Left ventricle myocardium inferior (tissue), 1 donor: Measurements from ENCODE around the gene CYBC1. TPM values are rescaled to one million over a fixed set of nuclear protein-coding genes. Genes with fewer than 3 reads are reported as not detected.

Experiments
- DNase-seq: peaks from one replicate; pipeline ENCODE4 v3.0.0-alpha.2; 2020
- H3K27ac ChIP-seq: fragments of 200-600 bp; replicated peaks from 2 replicates; pipeline ENCODE4 v1.8.0; 2021
- H3K27me3 ChIP-seq: fragments of 200-600 bp; 2 replicates; pipeline ENCODE4 v1.8.0; 2021; ENCODE audit warnings: low read depth
- H3K36me3 ChIP-seq: fragments of 200-600 bp; 2 replicates; pipeline ENCODE4 v1.8.0; 2021
- H3K4me1 ChIP-seq: fragments of 200-600 bp; 2 replicates; pipeline ENCODE4 v1.8.0; 2021
- H3K4me3 ChIP-seq: fragments of 200-600 bp; 2 replicates; pipeline ENCODE4 v1.8.0; 2021; ENCODE audit warnings: mild to moderate bottlenecking, moderate library complexity
- H3K9me3 ChIP-seq: fragments of 200-600 bp; replicated peaks from 2 replicates; pipeline ENCODE4 v1.8.0; 2021
- CTCF ChIP-seq: fragments of 200-600 bp; IDR thresholded peaks from 2 replicates; pipeline ENCODE4 v1.8.0; 2021; ENCODE audit warnings: antibody characterized with exemption, mild to moderate bottlenecking, borderline replicate concordance
- intact Hi-C: fragments of 100-400 bp; cut with micrococcal nuclease; formaldehyde crosslinking; loops from one replicate; pipeline ENCODE4 v1.11.0; 2022
- total RNA-seq: library from RNA; stranded (reverse); fragmentation: NEBNext Ultra II Directional; extraction: Animal tissue kit (Norgen Biotek cat#: 25700); gene quantifications from one replicate; pipeline ENCODE4 v1.2.1, GENCODE V29; 2021
- donor health status: DM: no; HTN: yes; CAD: no; lungs with severe emphysema.

CYBC1 gene
- total RNA-seq, 1 donor from 2014 or later, result 23.8 TPM

GRCh38 chr17:82445542-82445941 lies 5.0 kb downstream of the CYBC1 start:
- peaks cover 31% of the 10 kb centered on the region for H3K4me1 ChIP-seq
- H3K4me3 ChIP-seq, result no peak overlapping the region
- H3K9me3 ChIP-seq, result no peaks in the 10 kb centered on the region
- peaks cover 25% of the 10 kb centered on the region for H3K36me3 ChIP-seq
- intact Hi-C loops, result no loop called here
- H3K27me3 ChIP-seq, result no peaks in the 10 kb centered on the region
- peak overlapping the region; percentile 12 for H3K27ac ChIP-seq
- no peak for DNase-seq
- no peak for TF ChIP-seq CTCF

- peak overlapping the region; percentile 12 for H3K27ac ChIP-seq
- no peaks in the 10 kb centered on the region for H3K27me3 ChIP-seq
- no peaks in the 10 kb centered on the region for H3K9me3 ChIP-seq
- intact Hi-C loops, result no loop called here
- peaks cover 26% of the 10 kb centered on the region for H3K4me1 ChIP-seq
- no peak for DNase-seq
- peaks cover 25% of the 10 kb centered on the region for H3K36me3 ChIP-seq
- no peak for TF ChIP-seq CTCF
- no peak overlapping the region for H3K4me3 ChIP-seq
These were observed 5.5 kb downstream of the CYBC1 start for GRCh38 chr17:82444941-82445521.

DNA sequence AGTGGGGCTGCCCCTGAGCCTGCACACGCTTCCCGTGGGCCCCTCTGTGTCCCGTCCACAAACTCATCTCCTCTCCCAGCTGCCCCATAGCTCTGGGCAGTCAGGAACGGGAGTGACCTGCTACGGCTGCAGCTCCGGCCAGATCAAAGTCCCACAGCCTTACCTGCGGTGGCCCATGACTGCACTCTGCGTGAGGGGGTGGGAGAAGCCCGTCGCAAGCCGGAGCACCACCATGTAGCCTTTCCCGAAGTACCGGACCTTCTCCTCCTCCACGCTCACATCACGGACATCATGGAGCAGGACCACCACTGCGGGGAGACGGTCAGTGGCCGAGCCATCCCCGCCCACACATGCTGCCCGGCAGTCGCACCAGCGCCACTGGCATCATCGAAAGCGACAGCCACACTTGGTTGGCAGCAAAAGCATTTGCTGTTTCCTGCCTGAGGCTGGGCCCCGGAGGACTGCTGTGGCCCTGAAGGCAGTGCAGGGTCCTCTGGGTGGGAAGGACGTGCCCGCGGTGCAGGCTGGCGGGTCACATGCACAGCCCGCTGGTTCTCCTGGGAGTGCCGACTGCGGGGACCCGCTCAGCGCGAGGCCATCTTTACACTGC lies 6.2 kb downstream of the CYBC1 start:
- Histone ChIP-seq H3K4me1 (peaks cover 20% of the 10 kb centered on the region), H3K36me3 (peaks cover 25% of the 10 kb centered on the region), H3K27me3 (no peaks in the 10 kb centered on the region), H3K4me3 (no peak overlapping the region), H3K27ac (peak overlapping the region; percentile 12), H3K9me3 (no peaks in the 10 kb centered on the region)
- intact Hi-C loops, result no loop called here
- TF ChIP-seq CTCF, result no peak
- no peak for DNase-seq

DNA sequence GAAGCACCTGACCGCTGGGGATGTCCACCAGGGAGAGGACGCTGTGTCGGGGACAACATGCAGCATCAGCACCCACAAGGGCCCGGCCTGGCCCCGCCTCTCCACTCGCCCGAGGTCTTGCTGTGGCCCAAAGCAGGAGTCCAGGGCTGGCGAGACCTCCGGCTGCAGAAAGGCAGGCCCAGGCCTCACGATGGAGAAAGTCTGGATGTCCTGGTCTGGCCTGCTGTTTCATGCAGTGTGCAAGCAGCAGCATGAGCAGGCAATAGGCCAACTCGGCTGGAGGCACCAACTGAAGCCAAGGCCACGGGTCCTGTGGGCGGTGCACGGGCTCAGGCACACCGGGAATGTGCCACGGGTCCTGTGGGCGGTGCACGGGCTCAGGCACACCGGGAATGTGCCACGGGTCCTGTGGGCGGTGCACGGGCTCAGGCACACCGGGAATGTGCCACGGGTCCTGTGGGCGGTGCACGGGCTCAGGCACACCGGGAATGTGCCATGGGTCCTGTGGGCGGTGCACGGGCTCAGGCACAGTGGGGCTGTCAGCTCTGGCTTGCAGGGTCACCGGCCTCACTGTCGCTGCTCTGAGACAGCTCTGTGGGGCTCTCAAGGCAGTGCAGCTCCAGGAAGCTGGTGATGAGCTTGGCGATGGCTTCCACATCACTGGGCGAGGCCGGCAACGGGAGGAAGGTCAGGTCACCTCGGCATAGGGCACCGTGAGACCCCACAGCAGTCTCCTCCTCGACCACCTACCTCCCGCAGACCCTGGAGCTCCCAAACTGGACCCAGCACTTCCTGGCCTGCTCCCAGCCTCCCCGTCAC lies 6.9 kb downstream of the CYBC1 start:
- intact Hi-C loops, result no loop called here
- peaks cover 25% of the 10 kb centered on the region for H3K36me3 ChIP-seq
- TF ChIP-seq CTCF, result no peak
- H3K4me3 ChIP-seq, result no peak overlapping the region
- no peak for DNase-seq
- H3K9me3 ChIP-seq, result no peaks in the 10 kb centered on the region
- no peak overlapping the region for H3K27ac ChIP-seq
- H3K27me3 ChIP-seq, result no peaks in the 10 kb centered on the region
- H3K4me1 ChIP-seq, result peaks cover 15% of the 10 kb centered on the region

- no peak for TF ChIP-seq CTCF
- Histone ChIP-seq H3K4me1 (peaks cover 15% of the 10 kb centered on the region), H3K4me3 (no peak overlapping the region), H3K36me3 (peaks cover 25% of the 10 kb centered on the region), H3K27ac (no peak overlapping the region), H3K27me3 (no peaks in the 10 kb centered on the region), H3K9me3 (no peaks in the 10 kb centered on the region)
- no peak for DNase-seq
- intact Hi-C loops, result no loop called here
These were observed 7.7 kb downstream of the CYBC1 start for GRCh38 chr17:82442643-82443464.
